ENCODE data around the gene LRP6. TPM values are rescaled to one million over a fixed set of nuclear protein-coding genes. Genes with fewer than 3 reads are reported as not detected.
A peak's percentile ranks its signal among the peaks of the same experiment; 100 is the strongest.

LRP6 gene
- total RNA-seq, 8 experiments from 2014 or later, result 16.9 to 45.1 (median 39.1) TPM

GRCh38 chr12:12087693-12088034 lies 179.2 kb downstream of the LRP6 start:
- no peak for ATAC-seq (replicated peaks in 6 of 8)
- 71 to 100% (median 79%) methylated on average over 1 to 2 of the region's 2 CpGs; no CpG with 5 or more reads in 6 of the 10 experiments for whole genome bisulfite sequencing, 10 experiments
- no peak overlapping the region for H3K4me3 ChIP-seq
- in situ Hi-C loops (cut with MboI; ENCODE audit: low pct_unique_long_range_greater_than_20kb in 2 of 9, low sequenced_read_pairs in 9 of 9, unreplicated experiment in 9 of 9), result loop anchor here in 3 of 9 experiments (10.0 to 25.0 kb wide), 3 partner anchors 225 to 250 kb away; no protein-coding TSS in a partner anchor
- peak overlapping the region; percentile 70 to 78 for H3K27ac ChIP-seq
- H3K4me1 ChIP-seq (replicated peaks in 1 of 2), result peaks cover 18% of the 10 kb centered on the region in 2 donors

- peak overlapping the region; percentile 70 to 78 for H3K27ac ChIP-seq
- WGBS, 10 experiments, result 0 to 95% (median 58%) methylated on average over 1 to 6 of the region's 9 CpGs; no CpG with 5 or more reads in 2 of the 10 experiments
- no peak overlapping the region for H3K4me3 ChIP-seq
- in situ Hi-C loops (cut with MboI; ENCODE audit: low pct_unique_long_range_greater_than_20kb in 2 of 9, low sequenced_read_pairs in 9 of 9, unreplicated experiment in 9 of 9), result loop anchor here in 3 of 9 experiments (10.0 to 25.0 kb wide), 3 partner anchors 225 to 250 kb away; no protein-coding TSS in a partner anchor
- H3K4me1 ChIP-seq (replicated peaks in 1 of 2), result peaks cover 18% of the 10 kb centered on the region in 2 donors
- ATAC-seq (replicated peaks in 6 of 8), result peak in 5 of 8 experiments; percentile 71 to 89 (median 75)
These were observed 179.7 kb downstream of the LRP6 start for GRCh38 chr12:12086973-12087692.

- WGBS, 10 experiments, result 32 to 82% (median 50%) methylated on average over 1 to 5 of the region's 5 CpGs; no CpG with 5 or more reads in 1 of the 10 experiments
- peaks cover 18% of the 10 kb centered on the region in 2 donors for H3K4me1 ChIP-seq (replicated peaks in 1 of 2)
- in situ Hi-C loops (cut with MboI; ENCODE audit: low pct_unique_long_range_greater_than_20kb in 2 of 9, low sequenced_read_pairs in 9 of 9, unreplicated experiment in 9 of 9), result loop anchor here in 3 of 9 experiments (10.0 to 25.0 kb wide), 3 partner anchors 226 to 251 kb away; no protein-coding TSS in a partner anchor
- peak overlapping the region in 1 of 2 donors; percentile 32 for H3K27ac ChIP-seq
- peak in 5 of 8 experiments; percentile 38 to 84 (median 61) for ATAC-seq (replicated peaks in 6 of 8)
- H3K4me3 ChIP-seq, result no peak overlapping the region
These were observed 180.5 kb downstream of the LRP6 start for GRCh38 chr12:12086362-12086761.

- in situ Hi-C loops (cut with MboI; ENCODE audit: low pct_unique_long_range_greater_than_20kb in 2 of 9, low sequenced_read_pairs in 9 of 9, unreplicated experiment in 9 of 9), result loop anchor here in 3 of 9 experiments (10.0 to 25.0 kb wide), 3 partner anchors 229 to 254 kb away; no protein-coding TSS in a partner anchor
- H3K4me3 ChIP-seq, result no peak overlapping the region
- WGBS, 10 experiments, result 0 to 100% (median 77%) methylated on average over 1 to 6 of the region's 8 CpGs; no CpG with 5 or more reads in 4 of the 10 experiments
- peaks cover 18% of the 10 kb centered on the region in 2 donors for H3K4me1 ChIP-seq (replicated peaks in 1 of 2)
- no peak overlapping the region for H3K27ac ChIP-seq
- ATAC-seq (replicated peaks in 6 of 8), result no peak
These were observed 183.2 kb downstream of the LRP6 start for GRCh38 chr12:12083688-12084087.

- no peak overlapping the region for H3K4me3 ChIP-seq
- in situ Hi-C loops (cut with MboI; ENCODE audit: low pct_unique_long_range_greater_than_20kb in 2 of 9, low sequenced_read_pairs in 9 of 9, unreplicated experiment in 9 of 9), result loop anchor here in 3 of 9 experiments (10.0 to 25.0 kb wide), 3 partner anchors 230 to 255 kb away; no protein-coding TSS in a partner anchor
- peak; percentile 38 to 95 (median 50) for ATAC-seq (replicated peaks in 6 of 8)
- no peak overlapping the region for H3K27ac ChIP-seq
- 0 to 100% (median 90%) methylated on average over 1 to 3 of the region's 3 CpGs; no CpG with 5 or more reads in 4 of the 10 experiments for WGBS, 10 experiments
- peaks cover 9 to 10% of the 10 kb centered on the region in 2 donors for H3K4me1 ChIP-seq (replicated peaks in 1 of 2)
These were observed 184.9 kb downstream of the LRP6 start for GRCh38 chr12:12081836-12082497.

GRCh38 chr12:12079291-12079690 lies 187.6 kb downstream of the LRP6 start:
- H3K4me1 ChIP-seq (replicated peaks in 1 of 2), result no peaks in the 10 kb centered on the region
- no peak for ATAC-seq (replicated peaks in 6 of 8)
- no peak overlapping the region for H3K27ac ChIP-seq
- no peak overlapping the region for H3K4me3 ChIP-seq
- 56 to 100% (median 92%) methylated on average over 1 to 5 of the region's 5 CpGs; no CpG with 5 or more reads in 3 of the 10 experiments for WGBS, 10 experiments
- in situ Hi-C loops (cut with MboI; ENCODE audit: low pct_unique_long_range_greater_than_20kb in 2 of 9, low sequenced_read_pairs in 9 of 9, unreplicated experiment in 9 of 9), result loop anchor here in 2 of 9 experiments (25.0 kb wide), 2 partner anchors 233 to 258 kb away; no protein-coding TSS in a partner anchor

- in situ Hi-C loops (cut with MboI; ENCODE audit: low pct_unique_long_range_greater_than_20kb in 2 of 9, low sequenced_read_pairs in 9 of 9, unreplicated experiment in 9 of 9), result no loop called here
- 43 to 93% (median 60%) methylated on average over 1 to 2 of the region's 21 CpGs; no CpG with 5 or more reads in 5 of the 10 experiments for WGBS, 10 experiments
- Histone ChIP-seq H3K4me1 (replicated peaks in 1 of 2) (no peaks in the 10 kb centered on the region), H3K27ac (no peak overlapping the region), H3K4me3 (no peak overlapping the region)
- no peak for ATAC-seq (replicated peaks in 6 of 8)
These were observed 194.6 kb downstream of the LRP6 start for GRCh38 chr12:12072064-12072760.

GRCh38 chr12:12070674-12071656 lies 195.9 kb downstream of the LRP6 start, which contains the start of gene BCL2L14:
BCL2L14 (plus strand) TSS chr12:12070939; CDS start chr12:12079306, 8,367 bp downstream.
- 23 to 88% (median 60%) methylated on average over 1 to 11 of the region's 12 CpGs; no CpG with 5 or more reads in 1 of the 10 experiments for WGBS, 10 experiments
- ATAC-seq (replicated peaks in 6 of 8), result peak in 1 of 8 experiments; percentile 36
- H3K27ac ChIP-seq, result no peak within 1 kb of the TSS
- no peaks in the 10 kb centered on the region for H3K4me1 ChIP-seq (replicated peaks in 1 of 2)
- in situ Hi-C loops (cut with MboI; ENCODE audit: low pct_unique_long_range_greater_than_20kb in 2 of 9, low sequenced_read_pairs in 9 of 9, unreplicated experiment in 9 of 9), result no loop called here
- H3K4me3 ChIP-seq, result no peak within 1 kb of the TSS

GRCh38 chr12:12069821-12070548 lies 196.9 kb downstream of the LRP6 start:
- Histone ChIP-seq H3K4me1 (replicated peaks in 1 of 2) (no peaks in the 10 kb centered on the region), H3K4me3 (no peak overlapping the region), H3K27ac (no peak overlapping the region)
- WGBS, 10 experiments, result 60 to 100% (median 84%) methylated on average over 1 to 13 of the region's 14 CpGs
- in situ Hi-C loops (cut with MboI; ENCODE audit: low pct_unique_long_range_greater_than_20kb in 2 of 9, low sequenced_read_pairs in 9 of 9, unreplicated experiment in 9 of 9), result no loop called here
- no peak for ATAC-seq (replicated peaks in 6 of 8)

- 40 to 100% (median 82%) methylated on average over 1 to 6 of the region's 6 CpGs for WGBS, 10 experiments
- H3K27ac ChIP-seq, result no peak overlapping the region
- ATAC-seq (replicated peaks in 6 of 8), result peak in 2 of 8 experiments; percentile 18 to 31
- H3K4me3 ChIP-seq, result no peak overlapping the region
- H3K4me1 ChIP-seq (replicated peaks in 1 of 2), result no peaks in the 10 kb centered on the region
- in situ Hi-C loops (cut with MboI; ENCODE audit: low pct_unique_long_range_greater_than_20kb in 2 of 9, low sequenced_read_pairs in 9 of 9, unreplicated experiment in 9 of 9), result no loop called here
These were observed 198.1 kb downstream of the LRP6 start for GRCh38 chr12:12068751-12069150.
